ENCODE results near the gene MSI1.

MSI1 gene

DNA sequence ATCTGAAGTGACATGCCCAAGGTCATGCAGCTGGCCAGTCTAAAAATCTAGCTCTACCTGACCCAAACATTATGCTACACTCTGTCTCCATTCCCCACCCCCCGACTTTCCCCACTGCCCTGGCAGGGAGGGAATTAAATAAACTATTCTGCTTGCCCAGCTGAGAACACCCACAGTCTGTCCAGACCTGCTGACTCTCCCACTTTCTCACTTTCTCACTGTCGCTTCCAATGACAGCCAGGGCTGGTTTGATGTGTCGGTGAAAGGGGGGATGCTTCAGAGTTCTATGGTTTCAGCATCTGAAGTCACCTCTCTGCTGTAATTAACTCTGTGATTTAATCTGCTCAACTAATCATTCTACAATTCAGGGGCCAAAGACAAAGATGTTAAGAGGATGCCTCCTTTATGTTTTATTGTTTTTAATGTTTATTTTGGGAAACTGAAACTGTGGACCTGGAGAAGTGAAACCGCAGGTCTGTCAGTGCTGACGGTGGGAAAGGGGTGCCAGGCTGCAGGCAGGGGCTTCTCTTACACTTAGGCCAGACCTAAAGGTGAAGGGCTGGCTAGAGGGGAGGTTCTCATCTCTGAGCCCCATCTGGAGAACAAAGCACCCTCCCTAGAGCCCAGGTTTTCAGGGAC lies 8.1 kb upstream of the MSI1 start:
- FAIRE-seq = no peak

DNA sequence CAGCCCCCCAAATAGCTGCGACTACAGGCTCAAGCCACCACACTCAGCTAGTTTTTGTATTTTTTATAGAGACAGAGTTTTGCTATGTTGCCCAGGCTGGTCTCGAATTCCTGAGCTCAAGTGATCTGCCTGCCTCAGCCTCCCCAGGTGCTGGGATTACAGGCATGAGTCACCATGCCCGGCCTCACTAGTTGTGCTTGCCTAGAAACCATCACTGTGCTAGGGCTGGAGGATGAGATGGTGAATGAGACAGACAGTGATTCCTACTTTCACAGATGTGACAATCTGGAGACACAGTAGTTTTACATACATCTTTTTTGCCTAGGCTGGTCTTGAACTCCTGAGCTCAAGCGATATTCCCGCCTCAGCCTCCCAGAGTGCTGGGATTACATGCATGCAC lies 7.5 kb upstream of the MSI1 start:
- peak; percentile 11 for FAIRE-seq

- peak; percentile 56 for FAIRE-seq
Measured at GRCh38 chr12:120376009-120376408, 7.0 kb upstream of the MSI1 start.

GRCh38 chr12:120373683-120374082 lies 4.7 kb upstream of the MSI1 start:
- no peak for FAIRE-seq

DNA sequence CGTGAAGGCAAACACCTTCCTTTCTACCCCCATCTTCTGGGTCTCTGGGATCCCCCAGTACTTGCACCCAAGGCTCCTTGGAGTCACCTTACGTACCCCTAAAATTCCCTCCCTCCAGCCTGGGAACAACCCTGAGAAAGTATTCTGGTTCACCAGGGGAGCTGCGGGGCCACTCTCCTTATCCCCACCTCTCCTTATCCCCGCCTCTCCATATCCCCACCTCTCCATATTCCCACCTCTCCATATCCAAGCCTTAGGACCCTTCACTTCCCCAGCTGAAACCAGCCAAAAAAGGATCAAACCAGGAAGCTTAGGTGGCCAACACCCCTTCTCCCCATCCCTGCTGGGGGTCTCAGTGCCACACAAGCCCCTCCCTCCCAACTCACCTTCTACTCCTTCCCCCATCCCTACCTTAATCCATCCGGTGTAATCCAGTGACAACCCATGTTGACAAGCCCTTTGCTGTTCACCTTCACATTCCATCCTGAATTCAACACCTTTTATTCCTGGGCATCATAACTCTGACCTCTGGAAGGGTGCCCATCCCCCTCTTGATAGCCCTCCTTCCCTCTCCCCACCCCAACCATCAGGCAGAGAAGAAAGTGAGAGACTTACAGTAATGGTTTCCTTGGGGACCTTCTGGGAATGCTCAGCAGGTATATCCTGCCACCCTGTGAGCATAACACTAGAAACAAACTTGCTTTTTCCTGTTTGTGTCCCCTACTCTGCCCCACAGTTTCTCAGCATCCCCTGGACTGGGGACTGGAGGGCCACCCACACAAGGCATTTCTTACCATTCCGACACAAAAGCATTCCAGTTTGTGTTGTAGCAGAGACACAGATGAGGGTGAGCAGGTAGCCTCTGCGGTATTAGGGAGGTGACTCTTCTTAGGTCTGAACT lies 1.6 kb upstream of the MSI1 start:
- no peak for FAIRE-seq

DNA sequence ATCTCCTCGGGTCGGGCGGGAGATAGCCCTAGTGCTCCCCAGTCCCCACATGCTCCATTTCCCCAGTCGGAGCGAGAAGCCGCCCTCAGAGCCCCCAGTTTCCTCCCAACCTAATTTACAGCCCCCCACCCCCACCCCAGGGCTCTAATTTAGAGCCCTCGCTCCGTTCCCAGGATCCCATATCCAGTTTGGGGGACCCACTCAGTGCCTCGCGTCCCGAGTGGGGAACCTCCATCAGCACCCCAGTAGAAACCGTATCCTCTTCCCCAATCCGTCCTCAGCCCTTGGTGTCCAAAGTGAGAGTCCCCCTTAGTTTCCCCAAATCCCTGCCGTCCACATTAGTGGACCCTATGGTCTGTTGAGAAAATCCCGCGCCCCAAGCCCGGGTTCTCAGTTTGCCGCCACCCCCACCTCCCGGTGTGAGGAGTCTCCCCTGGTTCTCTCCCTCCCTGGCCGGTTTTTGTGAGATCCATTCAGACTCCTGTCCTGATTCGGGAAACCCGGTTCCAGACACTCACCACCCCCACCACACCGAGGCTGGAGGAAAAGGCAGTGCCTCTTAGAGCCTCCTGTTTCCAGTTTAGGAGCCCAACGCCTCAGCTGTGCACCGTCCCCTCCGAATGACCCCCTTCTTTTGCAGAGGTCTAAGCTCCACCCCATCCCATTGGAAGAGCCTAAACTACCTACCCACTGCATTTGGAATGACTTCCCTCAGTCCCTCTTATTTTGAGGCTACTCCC lies 809 bp upstream of the MSI1 start:
- FAIRE-seq = no peak

- FAIRE-seq = no peak
Measured at GRCh38 chr12:120367924-120368788, 808 bp downstream of the MSI1 start.

DNA sequence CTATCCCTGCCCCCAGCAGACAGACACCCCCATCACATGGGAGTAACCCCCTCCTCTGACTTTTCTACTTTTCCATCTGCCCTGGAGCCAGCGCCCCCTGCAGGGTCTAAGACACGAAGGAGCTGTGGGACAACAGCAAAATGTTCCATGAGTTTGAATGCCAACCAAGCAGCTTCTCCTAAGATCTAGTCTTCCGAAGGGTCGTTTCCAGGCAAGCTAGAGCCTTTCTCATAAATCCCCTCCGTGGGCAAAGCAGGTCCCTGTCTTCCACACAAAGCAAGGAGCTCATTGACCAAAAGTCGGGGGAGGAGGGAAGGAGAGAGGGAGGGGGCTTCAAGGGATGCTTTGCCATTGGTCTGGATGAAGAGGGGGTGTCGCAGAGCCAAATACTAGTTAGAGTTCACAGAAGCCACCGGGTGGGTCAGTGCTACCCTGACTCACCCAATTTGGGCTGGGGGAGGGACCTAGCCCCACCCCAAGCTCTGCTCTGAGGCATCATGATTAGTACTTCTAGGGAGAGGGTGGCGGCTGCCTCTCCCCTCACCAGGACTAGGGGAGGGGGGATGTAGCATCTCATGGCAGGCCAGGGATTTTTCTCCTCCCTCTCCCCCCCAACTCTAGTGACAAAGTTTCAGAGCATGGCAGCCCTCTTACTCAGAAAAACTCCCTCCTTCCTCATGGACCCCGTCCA lies 1.6 kb downstream of the MSI1 start:
- peak; percentile 77 for FAIRE-seq

DNA sequence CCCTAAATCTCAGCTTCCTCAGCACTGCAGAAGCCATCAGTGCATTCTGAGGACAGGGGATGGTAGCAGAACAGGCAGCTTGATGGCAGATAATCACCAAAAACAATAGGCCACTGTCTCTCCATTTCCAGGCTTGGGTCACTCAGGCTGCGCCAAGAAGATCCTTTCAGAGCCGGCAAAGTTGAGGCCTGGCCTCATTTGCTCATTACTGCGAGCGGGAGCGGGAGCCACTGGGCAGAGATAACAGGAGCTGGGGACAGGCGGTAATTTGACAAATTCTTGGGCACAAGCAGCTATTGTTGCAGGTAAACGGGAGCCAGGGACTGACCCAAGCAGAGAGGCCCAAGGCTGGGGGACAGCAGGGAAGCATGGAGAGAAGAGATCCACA lies 2.1 kb downstream of the MSI1 start:
- FAIRE-seq = no peak

- FAIRE-seq = no peak
Measured at GRCh38 chr12:120366341-120366705, 2.6 kb downstream of the MSI1 start.

DNA sequence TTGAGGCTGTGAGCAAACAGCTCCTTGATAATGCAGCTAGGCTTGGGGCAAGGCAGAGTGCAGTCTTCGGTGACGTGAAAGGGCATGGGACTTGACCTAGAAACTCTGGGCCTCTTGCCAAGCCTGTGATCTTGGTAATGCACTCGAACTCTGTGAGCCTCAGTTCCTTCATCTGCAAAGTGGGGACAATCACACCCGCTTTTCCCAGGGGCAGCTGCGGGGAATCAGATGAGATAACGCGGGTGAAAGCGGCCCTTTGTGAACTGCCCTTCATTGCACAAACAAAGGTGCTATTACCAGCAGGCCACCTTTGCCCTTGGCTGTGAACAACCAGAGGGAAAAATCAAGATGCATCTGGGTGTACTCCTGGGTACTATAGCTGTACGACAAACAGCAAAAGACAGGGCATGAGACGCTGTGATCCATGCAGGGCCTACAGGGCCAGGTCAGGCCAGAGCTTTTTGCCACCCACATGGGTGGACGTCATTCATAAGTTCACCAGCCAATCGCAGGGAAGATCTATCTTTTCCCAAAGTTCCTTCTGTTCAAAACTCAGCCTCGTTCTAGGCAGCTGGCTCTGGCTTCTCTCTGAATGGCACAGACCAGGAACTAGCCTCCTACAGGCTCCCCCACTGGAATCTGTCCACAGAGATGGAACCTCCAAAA lies 3.2 kb downstream of the MSI1 start:
- no peak for FAIRE-seq

GRCh38 chr12:120364487-120364886 lies 4.5 kb downstream of the MSI1 start:
- FAIRE-seq = no peak

DNA sequence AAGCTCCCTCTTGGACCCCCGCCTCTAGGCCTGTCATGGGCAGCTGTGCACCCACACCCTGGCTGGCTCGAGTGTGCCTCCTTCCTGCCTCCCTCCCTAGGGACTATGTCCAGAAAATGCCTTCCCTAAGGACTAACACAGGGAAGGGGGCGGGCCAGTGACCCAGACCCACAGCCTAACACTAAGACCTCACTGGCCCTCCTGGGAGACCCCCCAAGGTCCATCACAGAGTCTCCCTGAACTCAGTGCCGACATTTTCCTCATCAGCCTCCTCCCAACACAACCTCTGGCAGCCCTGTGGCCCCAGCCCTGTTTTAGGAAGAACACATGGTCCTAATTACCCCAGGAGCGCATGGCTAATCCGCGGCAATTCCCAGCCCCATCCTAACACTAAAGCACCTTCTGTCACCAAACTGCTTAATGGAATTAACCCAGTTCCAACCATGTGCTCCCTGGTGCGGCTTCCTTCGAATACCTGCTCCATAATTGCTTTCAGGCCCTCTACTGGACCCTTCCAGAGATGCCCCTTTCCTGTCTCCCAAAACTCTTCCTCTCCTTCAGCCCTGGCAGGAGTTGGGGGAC lies 5.6 kb downstream of the MSI1 start:
- no peak for FAIRE-seq

- no peak for FAIRE-seq
Measured at GRCh38 chr12:120362516-120363273, 6.3 kb downstream of the MSI1 start.

- FAIRE-seq = peak; percentile 56
Measured at GRCh38 chr12:120361506-120362208, 7.3 kb downstream of the MSI1 start.

- FAIRE-seq = no peak
Measured at GRCh38 chr12:120359128-120359527, 9.8 kb downstream of the MSI1 start.

- no peak for FAIRE-seq
Measured at GRCh38 chr12:120358412-120359100, 10.4 kb downstream of the MSI1 start.

- no peak for FAIRE-seq
Measured at GRCh38 chr12:120357104-120357503, 11.9 kb downstream of the MSI1 start.

- FAIRE-seq = peak; percentile 96
Measured at GRCh38 chr12:120356567-120357030, 12.4 kb downstream of the MSI1 start.
